SK-MEL-5 (cell line): ENCODE data around the gene PAM. TPM values are rescaled to one million over a fixed set of nuclear protein-coding genes. Genes with fewer than 3 reads are reported as not detected.
A peak's percentile ranks its signal among the peaks of the same experiment; 100 is the strongest.
"Not testable (repeated sequence)": the region's sequence is repeated elsewhere in the genome, so short reads cannot be mapped to it uniquely, and the experiment has no call there.

ENCODE experiments used
- DNase-seq: peaks from one replicate; pipeline ENCODE4 v3.0.0-alpha.2; 2016; ENCODE audit warnings: low read depth, low spot score
- in situ Hi-C: cut with HindIII; loops from 2 replicates; pipeline ENCODE4 v1.10.0; 2016; ENCODE audit warnings: low sequenced_read_pairs, high pct_unique_total_duplicates, low pct_unique_long_range_greater_than_20kb
- total RNA-seq: library from RNA; depleted of rRNA; stranded (reverse); fragments of >200 nt; shearing (Covaris generic); gene quantifications from 2 replicates; pipeline ENCODE4 v1.2.3, GENCODE V29; 2014

The PAM gene
- total RNA-seq, 1 experiment from 2014 or later: 472 TPM

DNA sequence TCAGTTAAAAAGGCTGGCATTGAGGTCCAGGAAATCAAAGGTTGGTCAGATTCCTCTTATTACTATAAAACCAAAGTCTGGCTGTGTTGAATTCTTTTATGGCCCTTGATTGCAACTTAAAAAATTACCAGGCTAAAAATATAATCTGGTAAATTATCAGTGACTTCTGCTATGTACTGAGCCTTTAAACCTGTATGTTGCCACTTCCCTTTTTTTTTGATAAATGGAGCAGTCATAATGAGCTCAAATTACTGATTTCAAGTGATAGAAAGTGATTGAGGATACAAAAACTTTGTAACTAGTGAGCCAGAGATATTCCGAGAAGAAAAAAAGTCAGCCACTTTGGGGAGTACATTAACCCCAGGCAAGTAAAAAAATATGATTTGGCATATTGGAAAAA, 264.7 kb downstream of the PAM start:
- DNase-seq: no peak
- in situ Hi-C loops: no loop called here

DNA sequence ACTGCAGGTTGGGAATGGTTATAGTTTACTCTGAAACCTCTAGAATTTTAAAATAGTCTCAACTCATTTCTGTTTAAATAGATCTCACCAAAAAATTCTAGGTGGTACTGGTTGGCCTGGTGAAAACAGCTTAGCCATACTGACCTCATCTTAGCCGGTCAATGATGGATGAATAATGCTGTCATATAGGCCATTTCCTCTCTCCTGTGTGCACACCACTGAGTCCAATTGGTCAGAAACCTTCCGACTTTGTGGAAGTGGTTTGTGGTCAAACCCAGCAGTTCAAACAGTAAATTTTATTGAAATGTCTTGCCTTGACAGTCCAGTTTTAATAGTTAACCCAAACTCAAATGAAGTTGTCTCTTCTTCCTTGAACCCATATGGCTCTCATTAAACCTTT, 266.2 kb downstream of the PAM start:
- DNase-seq: no peak
- in situ Hi-C loops: no loop called here

- in situ Hi-C loops: no loop called here
Measured at GRCh38 chr5:103027267-103027666, 272.2 kb downstream of the PAM start.

DNA sequence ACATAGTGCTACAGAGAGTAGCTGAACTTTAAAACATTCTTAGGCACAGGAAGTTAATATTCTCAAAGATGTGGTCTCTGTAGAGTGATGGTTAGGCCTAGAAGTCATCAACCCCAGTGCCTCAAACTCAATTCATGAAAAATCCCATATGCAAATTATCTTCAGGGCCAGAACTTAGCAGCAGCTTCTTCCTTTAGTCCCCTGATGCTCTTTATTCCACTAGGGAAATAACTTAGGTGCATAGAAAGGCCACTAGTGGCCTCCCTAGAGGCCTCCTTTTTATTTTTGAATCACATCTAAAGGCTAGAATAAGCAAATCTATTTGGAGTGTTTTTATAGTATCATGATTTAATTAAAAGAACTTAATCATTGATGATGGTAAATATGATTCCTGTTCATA, 276.5 kb downstream of the PAM start:
- in situ Hi-C loops: no loop called here
- peak; percentile 11 for DNase-seq

More at GRCh38 chr5:103027267-103027666, 272.2 kb downstream of the PAM start:
- DNase-seq: no peak

DNA sequence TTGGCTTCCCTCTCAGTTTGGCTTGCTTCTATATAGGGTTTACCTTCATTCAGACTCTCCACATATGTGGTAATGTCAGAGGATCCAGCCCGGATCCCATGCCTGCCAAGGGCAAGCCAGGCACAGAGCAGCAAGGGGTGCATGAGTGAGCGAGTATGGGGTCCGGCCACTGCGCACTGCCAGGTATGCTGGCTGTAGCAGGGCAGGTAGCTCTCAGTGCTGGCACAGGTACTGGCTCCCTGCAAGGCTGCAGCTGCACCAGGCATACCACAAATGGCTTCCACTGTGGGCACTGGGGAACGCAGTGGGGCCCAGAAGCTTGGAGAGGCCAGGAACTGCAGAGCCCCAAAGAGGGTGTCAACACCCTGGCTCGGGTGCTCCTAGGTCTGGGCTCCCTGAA, 278.6 kb downstream of the PAM start:
- no peak for DNase-seq
- in situ Hi-C loops: no loop called here

DNA sequence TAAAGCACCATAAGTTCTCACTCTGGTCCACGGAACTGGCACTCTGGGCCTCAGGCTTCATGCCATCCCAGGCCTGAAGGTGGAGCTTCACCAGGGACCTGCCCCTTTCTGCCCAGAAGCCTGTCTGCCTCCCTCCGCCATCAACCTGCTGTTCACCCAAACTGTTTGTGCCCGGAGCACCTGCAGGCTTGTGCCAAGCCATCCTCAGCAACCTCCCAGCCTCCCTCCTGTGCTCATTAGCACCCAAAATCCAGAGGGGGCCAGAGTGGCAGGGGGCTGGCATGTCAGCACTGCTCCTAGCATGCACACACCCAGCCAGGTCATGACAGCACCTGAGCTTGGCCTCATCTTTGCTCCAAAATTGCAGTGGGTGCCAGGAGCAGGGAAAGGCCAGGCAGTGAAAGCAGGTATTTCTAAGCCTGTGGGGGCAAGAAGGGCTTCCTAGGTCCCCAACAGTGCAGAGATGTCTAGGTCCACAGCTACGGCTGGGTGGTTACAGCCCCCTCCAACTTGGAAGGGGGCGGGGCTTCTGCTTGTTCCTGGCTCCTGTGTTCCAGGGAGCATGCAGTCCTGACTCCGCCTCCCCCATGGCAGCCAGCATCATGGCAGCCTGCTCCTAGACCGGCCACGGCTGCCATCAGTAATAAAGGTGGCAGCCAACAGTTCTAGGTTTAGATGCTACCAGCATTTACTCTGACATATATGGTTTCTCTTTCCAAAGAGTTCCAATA, 279.7 kb downstream of the PAM start:
- DNase-seq: peak; percentile 14
- in situ Hi-C loops: no loop called here

DNA sequence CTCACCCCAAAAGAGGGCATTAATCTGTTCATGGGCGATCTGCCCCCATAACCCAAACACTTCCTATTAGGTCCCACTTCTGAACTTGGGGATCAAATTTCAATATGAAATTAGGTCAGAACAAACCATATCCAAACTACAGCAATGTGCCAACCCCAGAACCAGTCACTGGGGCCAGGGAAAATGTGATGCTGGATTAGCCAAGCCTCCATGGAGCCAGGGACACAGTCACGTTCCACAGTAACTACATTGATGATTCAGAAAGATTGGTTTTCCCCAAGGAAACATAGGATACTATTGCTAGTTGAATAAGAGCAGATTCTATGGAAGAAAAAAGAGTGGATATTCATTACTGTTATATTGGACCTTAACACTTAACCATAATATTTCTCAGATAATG, 280.6 kb downstream of the PAM start:
- no peak for DNase-seq
- in situ Hi-C loops: no loop called here

- in situ Hi-C loops: no loop called here
- DNase-seq: no peak
Measured at GRCh38 chr5:103036601-103037000, 281.5 kb downstream of the PAM start.

- in situ Hi-C loops: no loop called here
- DNase-seq: peak; percentile 41
Measured at GRCh38 chr5:103037673-103038455, 282.8 kb downstream of the PAM start.

DNA sequence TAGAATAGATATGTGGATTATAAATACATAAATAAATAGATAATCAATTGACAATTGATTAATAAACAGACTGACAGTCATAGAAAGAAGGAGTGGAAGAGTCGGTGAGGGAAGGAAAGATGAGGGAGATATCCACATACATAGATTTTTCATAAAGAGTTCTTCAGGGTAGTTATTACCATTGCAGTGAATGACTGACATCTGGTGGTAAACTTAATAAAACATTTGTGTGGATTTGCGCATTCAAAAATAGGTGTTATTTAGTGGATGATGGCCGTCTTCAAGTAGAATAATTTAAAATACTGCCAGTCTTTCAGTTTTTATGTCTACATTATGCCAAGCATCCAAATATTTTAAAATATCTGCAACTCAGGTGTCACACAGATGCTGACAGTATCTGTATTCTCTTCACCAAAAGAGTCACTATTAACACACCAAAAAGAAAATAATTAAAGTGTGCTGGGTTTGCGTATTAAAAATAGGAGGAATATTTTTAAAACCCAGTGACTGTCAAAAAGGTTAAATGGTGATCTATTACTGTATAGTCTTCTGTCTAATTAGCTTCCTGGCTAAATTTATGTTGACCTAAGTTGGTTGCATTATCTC, 286.1 kb downstream of the PAM start:
- in situ Hi-C loops: no loop called here
- peak; percentile 75 for DNase-seq

DNA sequence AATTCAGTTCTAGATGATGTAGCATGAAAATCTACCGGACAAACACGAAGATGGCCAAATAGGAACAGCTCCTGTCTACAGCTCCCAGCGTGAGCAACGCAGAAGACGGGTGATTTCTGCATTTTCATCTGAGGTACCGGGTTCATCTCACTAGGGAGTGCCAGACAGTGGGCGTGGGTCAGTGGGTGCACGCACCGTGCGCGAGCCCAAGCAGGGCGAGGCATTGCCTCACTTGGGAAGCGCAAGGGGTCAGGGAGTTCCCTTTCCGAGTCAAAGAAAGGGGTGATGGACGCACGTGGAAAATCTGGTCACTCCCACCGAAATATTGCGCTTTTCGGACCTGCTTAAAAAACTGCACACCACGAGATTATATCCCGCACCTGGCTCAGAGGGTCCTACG, 291.6 kb downstream of the PAM start:
- in situ Hi-C loops: not testable (repeated sequence)

DNA sequence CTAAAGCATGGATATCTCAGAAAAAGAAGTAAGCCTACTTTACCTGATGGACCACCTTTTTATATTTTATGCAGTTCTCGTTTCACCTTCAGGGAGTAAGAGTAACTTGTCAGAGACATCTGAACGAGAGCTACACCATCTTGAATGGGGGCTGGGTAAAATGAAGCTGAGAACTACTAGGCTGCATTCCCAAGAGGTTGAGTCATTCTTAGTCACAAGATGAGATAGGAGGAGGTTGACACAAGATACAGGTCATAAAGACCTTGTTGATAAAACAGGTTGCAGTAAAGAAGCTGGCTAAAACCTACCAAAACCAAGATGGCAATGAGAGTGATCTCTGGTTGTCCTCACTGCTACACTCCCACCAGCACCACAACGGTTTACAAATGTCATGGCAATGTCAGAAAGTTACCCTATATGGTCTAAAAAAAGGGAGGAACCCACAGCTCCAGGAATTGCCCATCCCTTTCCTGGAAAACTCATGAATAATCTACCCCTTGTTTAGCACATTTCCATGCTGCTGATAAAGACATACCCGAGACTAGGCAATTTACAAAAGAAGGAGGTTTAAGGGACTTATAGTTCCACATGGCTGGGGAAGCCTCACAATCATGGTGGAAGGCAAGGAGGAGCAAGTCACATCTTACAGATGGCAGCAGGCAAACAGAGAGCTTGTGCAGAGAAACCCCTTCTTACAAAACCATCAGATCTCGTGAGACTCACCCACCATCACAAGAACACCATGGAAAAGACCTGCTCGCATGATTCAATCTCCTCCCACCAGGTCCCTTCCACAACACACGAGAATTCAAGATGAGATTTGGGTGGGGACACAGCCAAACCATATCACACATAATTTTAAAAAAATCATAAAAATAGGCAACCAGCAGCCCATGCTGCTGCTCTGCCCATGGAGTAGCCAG, 302.4 kb downstream of the PAM start:
- in situ Hi-C loops: no loop called here
- no peak for DNase-seq

More for the DNA sequence above, 291.6 kb downstream of the PAM start:
- DNase-seq: not testable (repeated sequence)

- in situ Hi-C loops: no loop called here
- DNase-seq: no peak
Measured at GRCh38 chr5:103059525-103059924, 304.4 kb downstream of the PAM start.

DNA sequence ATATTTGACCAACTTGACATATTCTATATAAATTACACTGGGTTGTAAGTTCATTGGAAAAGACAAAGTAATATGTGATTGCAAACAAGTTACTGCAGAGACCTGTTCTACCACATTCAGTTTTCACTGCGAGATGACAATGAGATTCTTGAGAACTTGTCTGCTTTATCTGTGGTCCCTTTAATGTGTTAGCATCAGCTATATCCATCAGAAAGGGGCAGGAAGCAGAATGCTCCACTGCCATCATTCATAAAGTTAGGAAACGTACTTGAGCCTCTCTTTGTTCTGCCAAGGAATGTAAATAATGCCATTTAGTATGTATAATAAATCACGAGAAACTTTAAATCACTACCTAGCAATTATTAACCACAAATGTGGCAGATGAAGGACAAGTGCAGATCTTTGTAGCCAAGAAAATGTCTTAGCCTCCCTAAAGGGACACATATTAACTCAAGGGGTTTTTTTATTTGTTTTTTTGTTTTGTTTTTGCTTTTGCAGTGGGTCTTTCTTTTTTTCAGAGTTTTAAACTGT, 305.4 kb downstream of the PAM start:
- in situ Hi-C loops: no loop called here
- DNase-seq: no peak

GRCh38 chr5:103066326-103066725, 311.2 kb downstream of the PAM start:
- in situ Hi-C loops: no loop called here
- no peak for DNase-seq

- in situ Hi-C loops: not testable (repeated sequence)
Measured at GRCh38 chr5:103073500-103073899, 318.4 kb downstream of the PAM start.

DNA sequence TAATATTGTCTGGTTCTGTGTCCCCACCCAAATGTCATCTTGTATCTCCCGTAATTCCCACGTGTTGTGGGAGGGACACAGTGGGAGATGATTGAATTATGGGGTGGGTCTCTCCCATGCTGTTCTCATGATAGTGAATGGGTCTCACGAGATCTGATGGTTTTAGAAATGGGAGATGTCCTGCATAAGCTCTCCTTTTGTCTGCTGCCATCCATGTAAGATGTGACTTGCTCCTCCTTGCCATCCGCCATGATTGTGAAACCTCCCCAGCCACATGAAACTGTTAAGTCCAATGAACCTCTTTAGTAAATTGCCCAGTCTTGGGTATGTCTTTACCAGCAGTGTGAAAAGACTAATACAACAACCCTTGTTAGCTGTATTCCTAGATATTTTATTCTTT, 320.3 kb downstream of the PAM start:
- DNase-seq: no peak
- in situ Hi-C loops: no loop called here

More at GRCh38 chr5:103073500-103073899, 318.4 kb downstream of the PAM start:
- DNase-seq: not testable (repeated sequence)
